ENCODE data around the gene RNF144B. TPM values are rescaled to one million over a fixed set of nuclear protein-coding genes. Genes with fewer than 3 reads are reported as not detected.

RNF144B gene
- total RNA-seq, 1 experiment from 2014 or later: 8.2 TPM

DNA sequence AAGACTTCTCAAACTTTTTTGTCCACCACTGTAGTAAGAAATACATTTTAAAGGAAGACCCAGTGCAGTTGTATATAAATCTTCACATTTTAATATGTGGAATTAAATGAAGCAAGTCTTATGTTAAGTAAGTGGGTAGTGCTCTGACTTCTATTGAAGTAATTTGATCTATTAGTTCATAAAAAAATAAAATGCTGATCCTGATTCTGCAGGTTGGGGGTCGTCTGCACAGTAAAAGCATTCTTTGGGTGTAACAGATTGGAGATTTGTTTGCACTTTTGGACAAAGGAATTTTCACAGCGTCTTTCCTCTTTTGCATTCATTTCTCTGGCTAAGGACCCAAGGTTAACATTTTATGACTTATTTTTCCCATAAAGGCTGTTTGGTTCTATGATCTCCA, 106.8 kb downstream of the RNF144B start:
- POLR2A ChIA-PET: no interaction called here
- Mint-ChIP-seq H3K27ac (no peak overlapping the region), H3K4me3 (no peak overlapping the region)

DNA sequence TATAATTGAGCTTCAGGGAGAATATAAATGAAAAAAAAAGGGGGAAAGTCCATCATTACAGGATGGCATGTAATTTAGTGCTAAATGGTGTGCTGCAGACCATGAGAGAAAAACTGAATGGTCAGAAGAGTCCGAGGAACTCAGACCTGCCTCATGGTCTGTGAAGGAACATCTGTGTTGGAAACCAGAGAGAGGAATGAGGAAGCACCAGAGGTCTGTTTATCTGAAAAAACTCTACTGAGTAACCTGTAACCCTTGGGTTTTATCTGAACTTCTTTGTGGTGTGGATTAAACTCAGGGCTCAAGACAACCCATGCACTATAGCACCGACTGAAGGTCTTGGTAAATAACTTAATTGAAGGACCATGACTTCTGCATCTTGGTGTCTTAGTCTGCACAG, 108.1 kb downstream of the RNF144B start:
- CTCF ChIA-PET: no interaction called here
- POLR2A ChIA-PET: no interaction called here
- no peaks in the 10 kb centered on the region for H3K9me3 Mint-ChIP-seq
- no peak overlapping the region for H3K27ac Mint-ChIP-seq
- H3K4me1 Mint-ChIP-seq: peaks cover 17% of the 10 kb centered on the region
- H3K4me3 Mint-ChIP-seq: no peak overlapping the region
- no peaks in the 10 kb centered on the region for H3K36me3 Mint-ChIP-seq
- ATAC-seq (no peak), DNase-seq (ENCODE audit: low spot score) (no peak)
- no peaks in the 10 kb centered on the region; the same call in 1 of the 2 replicates for H3K27me3 Mint-ChIP-seq (ENCODE audit: low read depth)
- TF ChIP-seq TEAD1 (CRISPR knock-in tag; IDR thresholded peaks at IDR 0.05): no peak
- TF ChIP-seq, protein P1, sequence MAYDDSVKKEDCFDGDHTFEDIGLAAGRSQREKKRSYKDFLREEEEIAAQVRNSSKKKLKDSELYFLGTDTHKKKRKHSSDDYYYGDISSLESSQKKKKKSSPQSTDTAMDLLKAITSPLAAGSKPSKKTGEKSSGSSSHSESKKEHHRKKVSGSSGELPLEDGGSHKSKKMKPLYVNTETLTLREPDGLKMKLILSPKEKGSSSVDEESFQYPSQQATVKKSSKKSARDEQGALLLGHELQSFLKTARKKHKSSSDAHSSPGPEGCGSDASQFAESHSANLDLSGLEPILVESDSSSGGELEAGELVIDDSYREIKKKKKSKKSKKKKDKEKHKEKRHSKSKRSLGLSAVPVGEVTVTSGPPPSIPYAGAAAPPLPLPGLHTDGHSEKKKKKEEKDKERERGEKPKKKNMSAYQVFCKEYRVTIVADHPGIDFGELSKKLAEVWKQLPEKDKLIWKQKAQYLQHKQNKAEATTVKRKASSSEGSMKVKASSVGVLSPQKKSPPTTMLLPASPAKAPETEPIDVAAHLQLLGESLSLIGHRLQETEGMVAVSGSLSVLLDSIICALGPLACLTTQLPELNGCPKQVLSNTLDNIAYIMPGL (CRISPR knock-in tag; IDR thresholded peaks at IDR 0.05): no peak
- TF ChIP-seq ZNF219 (CRISPR knock-in tag; IDR thresholded peaks at IDR 0.05; ENCODE audit: borderline replicate concordance): no peak
- no peak for TF ChIP-seq ZNF263 (CRISPR knock-in tag; IDR thresholded peaks at IDR 0.05; ENCODE audit: low read depth)
- no peak for TF ChIP-seq ZNF671 (CRISPR knock-in tag; IDR thresholded peaks at IDR 0.05)
- no peak for TF ChIP-seq NFATC4 (CRISPR knock-in tag; IDR thresholded peaks at IDR 0.05)
- no peak for TF ChIP-seq ZNF416 (CRISPR knock-in tag; IDR thresholded peaks at IDR 0.05)
- TF ChIP-seq ELF4 (CRISPR knock-in tag; IDR thresholded peaks at IDR 0.05; ENCODE audit: low read depth): no peak
- TF ChIP-seq, protein P2, sequence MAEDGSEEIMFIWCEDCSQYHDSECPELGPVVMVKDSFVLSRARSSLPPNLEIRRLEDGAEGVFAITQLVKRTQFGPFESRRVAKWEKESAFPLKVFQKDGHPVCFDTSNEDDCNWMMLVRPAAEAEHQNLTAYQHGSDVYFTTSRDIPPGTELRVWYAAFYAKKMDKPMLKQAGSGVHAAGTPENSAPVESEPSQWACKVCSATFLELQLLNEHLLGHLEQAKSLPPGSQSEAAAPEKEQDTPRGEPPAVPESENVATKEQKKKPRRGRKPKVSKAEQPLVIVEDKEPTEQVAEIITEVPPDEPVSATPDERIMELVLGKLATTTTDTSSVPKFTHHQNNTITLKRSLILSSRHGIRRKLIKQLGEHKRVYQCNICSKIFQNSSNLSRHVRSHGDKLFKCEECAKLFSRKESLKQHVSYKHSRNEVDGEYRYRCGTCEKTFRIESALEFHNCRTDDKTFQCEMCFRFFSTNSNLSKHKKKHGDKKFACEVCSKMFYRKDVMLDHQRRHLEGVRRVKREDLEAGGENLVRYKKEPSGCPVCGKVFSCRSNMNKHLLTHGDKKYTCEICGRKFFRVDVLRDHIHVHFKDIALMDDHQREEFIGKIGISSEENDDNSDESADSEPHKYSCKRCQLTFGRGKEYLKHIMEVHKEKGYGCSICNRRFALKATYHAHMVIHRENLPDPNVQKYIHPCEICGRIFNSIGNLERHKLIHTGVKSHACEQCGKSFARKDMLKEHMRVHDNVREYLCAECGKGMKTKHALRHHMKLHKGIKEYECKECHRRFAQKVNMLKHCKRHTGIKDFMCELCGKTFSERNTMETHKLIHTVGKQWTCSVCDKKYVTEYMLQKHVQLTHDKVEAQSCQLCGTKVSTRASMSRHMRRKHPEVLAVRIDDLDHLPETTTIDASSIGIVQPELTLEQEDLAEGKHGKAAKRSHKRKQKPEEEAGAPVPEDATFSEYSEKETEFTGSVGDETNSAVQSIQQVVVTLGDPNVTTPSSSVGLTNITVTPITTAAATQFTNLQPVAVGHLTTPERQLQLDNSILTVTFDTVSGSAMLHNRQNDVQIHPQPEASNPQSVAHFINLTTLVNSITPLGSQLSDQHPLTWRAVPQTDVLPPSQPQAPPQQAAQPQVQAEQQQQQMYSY (CRISPR knock-in tag; IDR thresholded peaks at IDR 0.05): no peak
- TF ChIP-seq KAT7 (CRISPR knock-in tag; IDR thresholded peaks at IDR 0.05; ENCODE audit: borderline replicate concordance): no peak
- no peak for TF ChIP-seq ESRRA (CRISPR knock-in tag; IDR thresholded peaks at IDR 0.05; ENCODE audit: borderline replicate concordance)
- no peak for TF ChIP-seq JUN (CRISPR knock-in tag; IDR thresholded peaks at IDR 0.05)
- no peak for TF ChIP-seq SMAD4 (CRISPR knock-in tag; IDR thresholded peaks at IDR 0.05)
- no peak for TF ChIP-seq ZBTB21 (CRISPR knock-in tag; IDR thresholded peaks at IDR 0.05; ENCODE audit: borderline replicate concordance)
- no peak for TF ChIP-seq TEAD4 (CRISPR knock-in tag; IDR thresholded peaks at IDR 0.05)
- TF ChIP-seq, protein P3, sequence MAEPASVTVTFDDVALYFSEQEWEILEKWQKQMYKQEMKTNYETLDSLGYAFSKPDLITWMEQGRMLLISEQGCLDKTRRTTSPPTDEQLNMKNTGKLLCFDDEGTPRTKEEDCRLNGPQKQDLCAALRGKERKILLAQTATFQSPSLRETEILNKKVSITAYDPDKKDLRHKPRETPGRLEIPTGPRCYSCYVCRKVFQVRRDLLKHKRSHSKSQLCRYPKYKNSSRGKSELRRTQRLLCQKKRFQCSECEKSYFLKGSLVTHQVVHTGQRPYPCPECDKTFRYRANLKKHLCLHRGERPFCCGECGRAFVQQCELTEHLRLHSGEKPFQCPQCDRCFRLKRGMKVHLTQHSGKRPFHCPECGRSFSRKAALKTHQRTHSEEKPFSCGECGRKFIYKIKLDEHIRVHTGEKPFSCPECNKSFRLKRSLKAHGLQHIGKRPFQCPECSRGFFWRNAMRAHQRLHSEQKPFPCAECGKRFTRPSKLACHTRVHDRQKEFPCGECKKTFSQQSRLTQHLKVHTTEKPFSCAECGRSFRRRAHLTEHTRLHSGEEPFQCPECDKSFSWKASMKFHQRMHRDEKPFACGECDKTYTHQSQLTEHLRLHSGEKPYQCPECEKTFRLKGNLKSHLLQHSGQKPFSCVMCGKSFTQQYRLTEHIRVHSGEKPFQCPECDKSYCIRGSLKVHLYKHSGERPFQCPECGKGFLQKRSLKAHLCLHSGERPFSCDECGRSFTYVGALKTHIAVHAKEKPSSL (CRISPR knock-in tag; conservative IDR thresholded peaks at IDR 0.05): no peak
- TF ChIP-seq, protein P4, sequence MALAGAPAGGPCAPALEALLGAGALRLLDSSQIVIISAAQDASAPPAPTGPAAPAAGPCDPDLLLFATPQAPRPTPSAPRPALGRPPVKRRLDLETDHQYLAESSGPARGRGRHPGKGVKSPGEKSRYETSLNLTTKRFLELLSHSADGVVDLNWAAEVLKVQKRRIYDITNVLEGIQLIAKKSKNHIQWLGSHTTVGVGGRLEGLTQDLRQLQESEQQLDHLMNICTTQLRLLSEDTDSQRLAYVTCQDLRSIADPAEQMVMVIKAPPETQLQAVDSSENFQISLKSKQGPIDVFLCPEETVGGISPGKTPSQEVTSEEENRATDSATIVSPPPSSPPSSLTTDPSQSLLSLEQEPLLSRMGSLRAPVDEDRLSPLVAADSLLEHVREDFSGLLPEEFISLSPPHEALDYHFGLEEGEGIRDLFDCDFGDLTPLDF (CRISPR knock-in tag; IDR thresholded peaks at IDR 0.05): no peak
- TF ChIP-seq, protein P5, sequence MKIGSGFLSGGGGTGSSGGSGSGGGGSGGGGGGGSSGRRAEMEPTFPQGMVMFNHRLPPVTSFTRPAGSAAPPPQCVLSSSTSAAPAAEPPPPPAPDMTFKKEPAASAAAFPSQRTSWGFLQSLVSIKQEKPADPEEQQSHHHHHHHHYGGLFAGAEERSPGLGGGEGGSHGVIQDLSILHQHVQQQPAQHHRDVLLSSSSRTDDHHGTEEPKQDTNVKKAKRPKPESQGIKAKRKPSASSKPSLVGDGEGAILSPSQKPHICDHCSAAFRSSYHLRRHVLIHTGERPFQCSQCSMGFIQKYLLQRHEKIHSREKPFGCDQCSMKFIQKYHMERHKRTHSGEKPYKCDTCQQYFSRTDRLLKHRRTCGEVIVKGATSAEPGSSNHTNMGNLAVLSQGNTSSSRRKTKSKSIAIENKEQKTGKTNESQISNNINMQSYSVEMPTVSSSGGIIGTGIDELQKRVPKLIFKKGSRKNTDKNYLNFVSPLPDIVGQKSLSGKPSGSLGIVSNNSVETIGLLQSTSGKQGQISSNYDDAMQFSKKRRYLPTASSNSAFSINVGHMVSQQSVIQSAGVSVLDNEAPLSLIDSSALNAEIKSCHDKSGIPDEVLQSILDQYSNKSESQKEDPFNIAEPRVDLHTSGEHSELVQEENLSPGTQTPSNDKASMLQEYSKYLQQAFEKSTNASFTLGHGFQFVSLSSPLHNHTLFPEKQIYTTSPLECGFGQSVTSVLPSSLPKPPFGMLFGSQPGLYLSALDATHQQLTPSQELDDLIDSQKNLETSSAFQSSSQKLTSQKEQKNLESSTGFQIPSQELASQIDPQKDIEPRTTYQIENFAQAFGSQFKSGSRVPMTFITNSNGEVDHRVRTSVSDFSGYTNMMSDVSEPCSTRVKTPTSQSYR (CRISPR knock-in tag; IDR thresholded peaks at IDR 0.05): no peak

More for the DNA sequence above, 106.8 kb downstream of the RNF144B start:
- Mint-ChIP-seq H3K27me3 (ENCODE audit: low read depth) (no peaks in the 10 kb centered on the region; the same call in 1 of the 2 replicates), H3K9me3 (no peaks in the 10 kb centered on the region), H3K36me3 (no peaks in the 10 kb centered on the region), H3K4me1 (peaks cover 20% of the 10 kb centered on the region)
- ATAC-seq (no peak), DNase-seq (ENCODE audit: low spot score) (no peak)
- no peak for TF ChIP-seq PRRX2 (CRISPR knock-in tag; IDR thresholded peaks at IDR 0.05)
- CTCF ChIA-PET: no interaction called here

Measured in WTC11 (cell line).